Testis (tissue), 3 donors: Measurements from ENCODE around the gene WNT2. TPM values are rescaled to one million over a fixed set of nuclear protein-coding genes. Genes with fewer than 3 reads are reported as not detected.

Experiments used
- DNase-seq: peaks from one replicate; pipeline ENCODE4 v3.0.0-alpha.2; 2019
- H3K27ac ChIP-seq, 2 donors: fragments of 200-600 bp; sonication (generic); one replicate each; pipeline ENCODE4 v1.5.1; 2019
- H3K27me3 ChIP-seq: fragments of 200-600 bp; sonication (generic); one replicate; pipeline ENCODE4 v1.5.1; 2019
- H3K36me3 ChIP-seq: fragments of 200-600 bp; sonication (generic); one replicate; pipeline ENCODE4 v1.5.1; 2017; ENCODE audit warnings: low read depth; ENCODE audit errors: missing control alignments
- H3K4me1 ChIP-seq: fragments of 200-600 bp; sonication (generic); one replicate; pipeline ENCODE4 v1.5.1; 2019
- H3K4me3 ChIP-seq, 2 donors: fragments of 200-600 bp; sonication (generic); one replicate each; pipeline ENCODE4 v1.5.1; 2017 to 2019
- H3K9me3 ChIP-seq: fragments of 200-600 bp; sonication (generic); one replicate; pipeline ENCODE4 v1.5.1; 2017
- POLR2A ChIP-seq: fragments of 450-650 bp; IDR thresholded peaks from one replicate; pipeline ENCODE4 v1.6.1; 2017; ENCODE audit warnings: antibody characterized with exemption, mild to moderate bottlenecking, moderate library complexity
- WGBS, 2 donors: methylation state at CpG; one replicate each; pipeline ENCODE4 v1.1.5; 2018; 5-methylcytosine and 5-hydroxymethylcytosine counted together
- intact Hi-C: fragments of 100-400 bp; cut with DNase I; formaldehyde crosslinking; loops from one replicate; pipeline ENCODE4 v1.15.1; 2023; ENCODE audit warnings: low total_unique reads
- polyA plus RNA-seq: library from polyadenylated mRNA; stranded (reverse); fragments of 350-450 nt; fragmentation: Illumina TruSeq; extraction: RNeasy Lipid Tissue Mini Kit (QIAGEN cat#74804); gene quantifications from one replicate; pipeline ENCODE4 v1.2.3, GENCODE V29; 2014; ENCODE audit warnings: low read depth, low replicate concordance; ENCODE audit not compliant: insufficient read depth
- total RNA-seq, 2 donors: library from RNA; depleted of rRNA; stranded (reverse); fragments of >200 nt; gene quantifications; one replicate each; pipeline ENCODE4 v1.2.3, GENCODE V29; 2016
- TF ChIP-seq, protein P1 (sequence below), 3 experiments: fragments of 450-650 bp in 2 of 3; fragments of 200-600 bp in 1 of 3; sonication (generic) in 1 of 3; IDR thresholded peaks; one replicate each; pipeline ENCODE4 v1.5.1; 2016 to 2019; ENCODE audit warnings: antibody characterized with exemption in 3 of 3, mild to moderate bottlenecking in 2 of 3, moderate library complexity in 1 of 3

Gene WNT2
- total and polyA plus RNA-seq, 3 donors from 2014 or later = 1.3 to 6.5 (median 2.7) TPM

DNA sequence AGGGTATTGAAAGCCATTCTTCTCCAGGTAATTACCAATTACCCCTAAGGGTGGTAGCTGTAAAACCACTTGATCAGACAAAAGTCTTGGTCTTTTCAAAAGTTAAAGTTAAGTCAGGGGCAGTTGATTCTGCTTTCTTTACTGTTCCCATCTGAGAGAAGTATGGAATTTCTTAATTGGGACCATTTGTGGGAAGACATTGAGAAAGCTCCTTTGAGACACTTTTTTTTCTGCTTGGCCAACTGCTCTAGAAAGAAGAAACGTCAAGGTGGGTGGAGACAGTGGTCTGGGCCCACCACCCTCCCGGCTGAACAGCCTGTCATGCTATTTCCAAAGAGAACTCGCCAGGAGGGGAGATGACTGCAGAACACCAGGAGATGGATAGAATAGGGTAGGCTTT, 45.3 kb downstream of the WNT2 start:
- DNase-seq = no peak
- TF ChIP-seq, protein P1, sequence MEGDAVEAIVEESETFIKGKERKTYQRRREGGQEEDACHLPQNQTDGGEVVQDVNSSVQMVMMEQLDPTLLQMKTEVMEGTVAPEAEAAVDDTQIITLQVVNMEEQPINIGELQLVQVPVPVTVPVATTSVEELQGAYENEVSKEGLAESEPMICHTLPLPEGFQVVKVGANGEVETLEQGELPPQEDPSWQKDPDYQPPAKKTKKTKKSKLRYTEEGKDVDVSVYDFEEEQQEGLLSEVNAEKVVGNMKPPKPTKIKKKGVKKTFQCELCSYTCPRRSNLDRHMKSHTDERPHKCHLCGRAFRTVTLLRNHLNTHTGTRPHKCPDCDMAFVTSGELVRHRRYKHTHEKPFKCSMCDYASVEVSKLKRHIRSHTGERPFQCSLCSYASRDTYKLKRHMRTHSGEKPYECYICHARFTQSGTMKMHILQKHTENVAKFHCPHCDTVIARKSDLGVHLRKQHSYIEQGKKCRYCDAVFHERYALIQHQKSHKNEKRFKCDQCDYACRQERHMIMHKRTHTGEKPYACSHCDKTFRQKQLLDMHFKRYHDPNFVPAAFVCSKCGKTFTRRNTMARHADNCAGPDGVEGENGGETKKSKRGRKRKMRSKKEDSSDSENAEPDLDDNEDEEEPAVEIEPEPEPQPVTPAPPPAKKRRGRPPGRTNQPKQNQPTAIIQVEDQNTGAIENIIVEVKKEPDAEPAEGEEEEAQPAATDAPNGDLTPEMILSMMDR (IDR thresholded peaks at IDR 0.05) = no peak
- no peak for TF ChIP-seq POLR2A
- no peak overlapping the region for H3K27ac ChIP-seq
- no peaks in the 10 kb centered on the region for H3K27me3 ChIP-seq
- intact Hi-C loops = no loop called here
- no peaks in the 10 kb centered on the region for H3K4me1 ChIP-seq
- H3K36me3 ChIP-seq = no peaks in the 10 kb centered on the region
- H3K9me3 ChIP-seq = no peaks in the 10 kb centered on the region
- WGBS, 2 donors = 83 to 88% methylated on average over 3 of the region's 3 CpGs
- no peak overlapping the region for H3K4me3 ChIP-seq

DNA sequence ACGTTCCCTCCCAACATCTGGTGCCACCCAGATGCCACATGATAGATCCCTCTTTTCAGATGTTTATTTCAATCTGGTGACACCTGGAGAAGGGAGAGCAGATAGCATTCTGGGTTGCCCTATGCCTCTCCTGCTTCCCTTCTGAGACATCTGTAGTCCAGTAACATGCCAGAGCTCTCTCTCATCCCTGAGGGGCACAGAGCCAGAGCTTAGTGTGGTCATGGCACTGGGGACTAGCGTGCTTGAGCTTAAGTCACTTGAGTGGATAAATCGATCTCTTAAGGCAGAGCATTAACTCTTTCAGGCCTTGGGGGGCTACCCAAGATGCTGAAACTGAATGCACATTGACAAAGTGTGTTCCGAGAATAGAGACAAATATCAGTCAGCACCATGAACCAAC, 47.9 kb downstream of the WNT2 start:
- H3K27ac ChIP-seq = no peak overlapping the region
- no peaks in the 10 kb centered on the region for H3K4me1 ChIP-seq
- no peaks in the 10 kb centered on the region for H3K36me3 ChIP-seq
- 61 to 77% methylated on average over 4 of the region's 4 CpGs for WGBS, 2 donors
- H3K27me3 ChIP-seq = no peaks in the 10 kb centered on the region
- no peak overlapping the region for H3K4me3 ChIP-seq
- no peak for TF ChIP-seq POLR2A
- TF ChIP-seq, protein P1 (IDR thresholded peaks at IDR 0.05) = no peak
- intact Hi-C loops = no loop called here
- H3K9me3 ChIP-seq = no peaks in the 10 kb centered on the region
- DNase-seq = no peak

DNA sequence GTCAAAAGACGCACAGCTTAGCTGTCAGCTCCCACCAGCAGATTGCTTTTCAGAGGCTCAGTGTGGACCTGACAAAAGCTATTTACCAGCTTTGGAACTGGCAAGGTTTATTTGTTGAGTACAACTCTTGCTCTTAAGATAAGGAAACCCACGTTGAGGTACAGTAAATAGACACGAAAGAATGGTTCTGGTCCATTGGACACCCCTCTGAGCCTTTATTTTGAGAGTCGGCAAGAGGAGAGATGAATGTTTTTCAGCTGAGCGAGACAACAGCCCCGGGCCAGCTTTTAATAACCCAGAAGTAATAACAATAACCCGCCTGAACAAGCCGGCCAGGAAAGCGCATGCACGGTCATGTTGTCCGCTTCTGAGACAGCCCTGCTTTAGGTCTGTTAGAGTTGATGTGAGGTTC, 49.0 kb downstream of the WNT2 start:
- Histone ChIP-seq H3K27ac (no peak overlapping the region), H3K4me3 (no peak overlapping the region), H3K4me1 (no peaks in the 10 kb centered on the region), H3K9me3 (no peaks in the 10 kb centered on the region), H3K27me3 (no peaks in the 10 kb centered on the region), H3K36me3 (no peaks in the 10 kb centered on the region)
- TF ChIP-seq, protein P1 (IDR thresholded peaks at IDR 0.05) = no peak
- no peak for TF ChIP-seq POLR2A
- DNase-seq = no peak
- WGBS, 2 donors = 62 to 65% methylated on average over 11 of the region's 11 CpGs
- intact Hi-C loops = no loop called here

DNA sequence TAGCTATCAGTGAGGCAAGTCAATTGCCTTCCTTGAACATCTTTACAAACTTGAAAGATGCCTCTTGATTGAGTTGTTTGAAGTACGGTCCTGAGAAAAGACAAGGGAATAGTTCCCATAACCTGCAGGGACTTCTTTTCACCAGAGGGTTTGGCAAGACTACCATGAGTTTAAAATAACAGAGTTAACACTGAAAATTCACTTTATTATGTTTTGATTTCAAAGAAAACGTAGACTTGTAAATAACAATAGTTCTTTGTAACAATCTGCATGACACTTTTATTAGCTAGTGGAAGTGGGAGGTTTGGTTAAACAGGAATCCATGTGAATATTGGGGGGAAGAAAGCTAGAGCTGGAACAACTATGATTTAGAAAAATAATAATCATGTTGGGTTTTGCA, 49.5 kb downstream of the WNT2 start:
- no peak for DNase-seq
- H3K4me3 ChIP-seq = no peak overlapping the region
- no peaks in the 10 kb centered on the region for H3K4me1 ChIP-seq
- H3K27me3 ChIP-seq = no peaks in the 10 kb centered on the region
- no peaks in the 10 kb centered on the region for H3K9me3 ChIP-seq
- no peaks in the 10 kb centered on the region for H3K36me3 ChIP-seq
- TF ChIP-seq POLR2A = no peak
- TF ChIP-seq, protein P1 (IDR thresholded peaks at IDR 0.05) = no peak
- H3K27ac ChIP-seq = no peak overlapping the region
- intact Hi-C loops = no loop called here
- 51 to 54% methylated on average over 2 of the region's 2 CpGs for WGBS, 2 donors

DNA sequence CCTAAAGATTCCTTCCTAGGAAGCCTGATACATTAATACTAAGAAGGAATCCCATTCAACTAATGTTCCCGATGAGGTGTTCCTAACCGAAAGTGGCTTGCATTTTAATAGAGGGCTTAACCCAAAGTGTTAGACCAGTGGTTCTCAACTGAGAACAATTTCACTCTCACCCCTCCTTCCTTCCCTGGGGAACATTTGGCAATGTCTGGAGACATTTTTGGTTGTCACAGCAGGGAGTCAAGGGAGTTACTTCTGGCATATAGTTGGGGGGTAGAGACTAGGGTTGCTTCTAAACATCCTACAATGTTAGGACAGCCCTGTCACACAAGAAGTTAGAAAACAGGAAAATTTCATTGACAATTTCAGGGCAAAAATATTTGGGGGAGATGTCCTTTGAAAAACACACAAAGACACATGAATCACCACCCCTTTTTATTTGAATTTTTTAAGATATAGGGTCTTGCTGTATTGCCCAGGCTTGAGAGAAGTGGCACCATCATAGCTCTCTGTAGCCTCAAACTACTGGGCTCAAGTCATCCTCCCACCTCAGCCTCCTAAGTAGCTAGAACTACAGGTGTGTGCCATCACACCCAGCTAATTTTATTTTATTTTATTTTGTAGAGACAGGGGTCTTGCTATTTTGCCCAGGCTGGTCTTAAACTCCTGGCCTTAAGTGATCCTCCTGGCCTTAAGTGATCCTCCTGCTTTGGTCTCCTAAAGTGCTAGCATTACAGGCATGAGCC, 50.7 kb downstream of the WNT2 start:
- WGBS, 2 donors = 91 to 96% methylated on average over 2 of the region's 2 CpGs
- no peaks in the 10 kb centered on the region for H3K36me3 ChIP-seq
- no peak overlapping the region for H3K27ac ChIP-seq
- H3K27me3 ChIP-seq = no peaks in the 10 kb centered on the region
- no peak overlapping the region for H3K4me3 ChIP-seq
- H3K4me1 ChIP-seq = no peaks in the 10 kb centered on the region
- TF ChIP-seq, protein P1 (IDR thresholded peaks at IDR 0.05) = no peak
- TF ChIP-seq POLR2A = no peak
- no peak for DNase-seq
- H3K9me3 ChIP-seq = no peaks in the 10 kb centered on the region
- intact Hi-C loops = no loop called here
